Neuronal stem cell (in vitro differentiated cells): ENCODE data around the gene DDB1.

Source experiments
- DNase-seq: peaks from one replicate; pipeline ENCODE4 v3.0.0-alpha.2; 2013; ENCODE audit warnings: low spot score
- H2AFZ ChIP-seq: one replicate; pipeline ENCODE4 v1.6.1; 2013; ENCODE audit warnings: mild to moderate bottlenecking, low read length, inconsistent platforms
- H2AK5ac ChIP-seq: 2 replicates; pipeline ENCODE4 v1.6.1; 2013; ENCODE audit warnings: low read depth, mild to moderate bottlenecking, inconsistent platforms, low read length, moderate library complexity, mixed read lengths
- H2BK120ac ChIP-seq: 2 replicates; pipeline ENCODE4 v1.6.1; 2013; ENCODE audit warnings: low read depth, mild to moderate bottlenecking, inconsistent platforms, low read length, moderate library complexity, mixed read lengths
- H2BK12ac ChIP-seq: one replicate; pipeline ENCODE4 v1.6.1; 2013; ENCODE audit warnings: low read length, inconsistent platforms
- H2BK15ac ChIP-seq: 2 replicates; pipeline ENCODE4 v1.6.1; 2013; ENCODE audit warnings: mild to moderate bottlenecking, low read length, inconsistent platforms, mixed read lengths
- H2BK5ac ChIP-seq: one replicate; pipeline ENCODE4 v1.6.1; 2013; ENCODE audit warnings: inconsistent platforms, mild to moderate bottlenecking, low read length, moderate library complexity
- H3K14ac ChIP-seq: one replicate; pipeline ENCODE4 v1.6.1; 2013; ENCODE audit warnings: low read length, inconsistent platforms
- H3K18ac ChIP-seq: 2 replicates; pipeline ENCODE4 v1.6.1; 2013; ENCODE audit warnings: low read length, inconsistent platforms
- H3K23ac ChIP-seq: 2 replicates; pipeline ENCODE4 v1.6.1; 2013; ENCODE audit warnings: low read depth, mild to moderate bottlenecking, mixed read lengths, low read length, inconsistent platforms; ENCODE audit not compliant: poor library complexity
- H3K27ac ChIP-seq: replicated peaks from 3 replicates; pipeline ENCODE4 v1.5.1; 2013; ENCODE audit warnings: low read length, inconsistent platforms
- H3K27me3 ChIP-seq, 3 experiments: 2 replicates each; pipeline ENCODE4 v1.6.1; 2013; ENCODE audit warnings: low read length in 3 of 3, mild to moderate bottlenecking in 2 of 3, inconsistent platforms in 1 of 3, low read depth in 1 of 3, mixed read lengths in 1 of 3, moderate library complexity in 1 of 3; ENCODE audit not compliant: control insufficient read depth in 3 of 3, insufficient read depth in 3 of 3
- H3K36me3 ChIP-seq, 2 donors: replicated peaks in 1 of 2; 2 replicates each; pipeline ENCODE4 v1.6.1; 2013; ENCODE audit warnings: low read length in 2 of 2; ENCODE audit not compliant: control insufficient read depth in 2 of 2, insufficient read depth in 2 of 2
- H3K4ac ChIP-seq: 2 replicates; pipeline ENCODE4 v1.6.1; 2013; ENCODE audit warnings: inconsistent platforms, mild to moderate bottlenecking, low read length, moderate library complexity
- H3K4me1 ChIP-seq, 2 donors: 1 replicate in 1 of 2; 2 replicates in 1 of 2; pipeline ENCODE4 v1.6.1; 2013; ENCODE audit warnings: low read length in 2 of 2, low read depth in 1 of 2; ENCODE audit not compliant: control insufficient read depth in 2 of 2, insufficient read depth in 1 of 2
- H3K4me2 ChIP-seq: one replicate; pipeline ENCODE4 v1.6.1; 2013; ENCODE audit warnings: mild to moderate bottlenecking, low read length, inconsistent platforms; ENCODE audit not compliant: insufficient read depth, poor library complexity, severe bottlenecking
- H3K4me3 ChIP-seq, 2 donors: 2 replicates each; pipeline ENCODE4 v1.5.1; 2013; ENCODE audit warnings: low read length in 2 of 2, mild to moderate bottlenecking in 2 of 2, inconsistent platforms in 1 of 2, moderate library complexity in 1 of 2
- H3K79me1 ChIP-seq: one replicate; pipeline ENCODE4 v1.6.1; 2013; ENCODE audit warnings: low read depth, mild to moderate bottlenecking, inconsistent platforms, low read length, moderate library complexity
- H3K9ac ChIP-seq: one replicate; pipeline ENCODE4 v1.6.1; 2013; ENCODE audit warnings: mild to moderate bottlenecking, low read depth, low read length, inconsistent platforms; ENCODE audit not compliant: poor library complexity
- H3K9me3 ChIP-seq, 2 donors: replicated peaks in 1 of 2; 2 replicates each; pipeline versions ENCODE3 to v1.6.1; 2013; ENCODE audit warnings: low read length in 2 of 2, mild to moderate bottlenecking in 2 of 2, inconsistent platforms in 1 of 2, low read depth in 1 of 2, mixed read lengths in 1 of 2, moderate library complexity in 1 of 2; ENCODE audit not compliant: control insufficient read depth in 2 of 2, insufficient read depth in 1 of 2
- H4K8ac ChIP-seq: one replicate; pipeline ENCODE4 v1.6.1; 2013; ENCODE audit warnings: low read depth, mild to moderate bottlenecking, inconsistent platforms, low read length, moderate library complexity
- H4K91ac ChIP-seq: one replicate; pipeline ENCODE4 v1.6.1; 2013; ENCODE audit warnings: low read length, low read depth, mild to moderate bottlenecking, inconsistent platforms; ENCODE audit not compliant: poor library complexity
- WGBS, 2 donors: extraction: QIAGEN DNeasy Blood & Tissue Kit; methylation state at CpG; one replicate each; pipeline ENCODE4 v1.1.7; 2013; ENCODE audit warnings: missing lambda C conversion rate in 2 of 2, mixed read lengths in 1 of 2; ENCODE audit not compliant: insufficient read length in 2 of 2, insufficient replicate concordance in 1 of 2; ENCODE audit errors: extremely low coverage in 2 of 2; 5-methylcytosine and 5-hydroxymethylcytosine counted together

DDB1 gene

GRCh38 chr11:61287338-61287977 lies 45.4 kb downstream of the DDB1 start:
- H3K27ac ChIP-seq: no peak overlapping the region
- no CpG with 5 or more reads among the region's 14 CpGs for WGBS, 2 donors
- peaks cover 5 to 31% of the 10 kb centered on the region in 2 donors for H3K36me3 ChIP-seq
- H3K4ac ChIP-seq: no peak overlapping the region
- no peak overlapping the region for H3K9ac ChIP-seq
- peaks cover 0 to 2% of the 10 kb centered on the region in 2 donors for H3K9me3 ChIP-seq
- no peak overlapping the region for H3K4me2 ChIP-seq
- H3K23ac ChIP-seq: no peak overlapping the region
- H4K91ac ChIP-seq: no peak overlapping the region
- H2BK5ac ChIP-seq: no peak overlapping the region
- no peak overlapping the region for H2BK120ac ChIP-seq
- H2AFZ ChIP-seq: no peak overlapping the region
- H4K8ac ChIP-seq: no peak overlapping the region
- no peak overlapping the region for H3K18ac ChIP-seq
- no peak overlapping the region for H2AK5ac ChIP-seq
- H3K4me1 ChIP-seq: peaks cover 0 to under 1% of the 10 kb centered on the region in 2 donors
- peak overlapping the region in 1 of 2 donors; percentile 63 for H3K4me3 ChIP-seq
- no peak overlapping the region for H2BK15ac ChIP-seq
- DNase-seq: no peak
- no peak overlapping the region for H3K14ac ChIP-seq
- no peak overlapping the region for H2BK12ac ChIP-seq
- H3K79me1 ChIP-seq: peaks cover 4% of the 10 kb centered on the region
- no peaks in the 10 kb centered on the region for H3K27me3 ChIP-seq

- Histone ChIP-seq H3K9me3 (peaks cover 0 to 2% of the 10 kb centered on the region in 2 donors), H3K27me3 (no peaks in the 10 kb centered on the region), H3K4ac (no peak overlapping the region), H3K14ac (no peak overlapping the region), H3K4me1 (peaks cover 0 to 3% of the 10 kb centered on the region in 2 donors), H2BK120ac (no peak overlapping the region), H2AK5ac (no peak overlapping the region), H3K4me2 (no peak overlapping the region), H2BK12ac (no peak overlapping the region), H4K8ac (no peak overlapping the region), H3K9ac (no peak overlapping the region), H4K91ac (no peak overlapping the region), H3K4me3 (no peak overlapping the region), H3K23ac (no peak overlapping the region), H3K18ac (no peak overlapping the region), H3K36me3 (peaks cover 5 to 37% of the 10 kb centered on the region in 2 donors), H2AFZ (no peak overlapping the region), H3K79me1 (peaks cover 2% of the 10 kb centered on the region), H2BK15ac (no peak overlapping the region), H3K27ac (no peak overlapping the region), H2BK5ac (no peak overlapping the region)
- no peak for DNase-seq
- whole genome bisulfite sequencing, 2 donors: no CpG with 5 or more reads among the region's 4 CpGs
Measured at GRCh38 chr11:61283613-61284012, 49.3 kb downstream of the DDB1 start.

GRCh38 chr11:61281581-61282250 lies 51.2 kb downstream of the DDB1 start:
- H3K4me3 ChIP-seq: no peak overlapping the region
- no peak overlapping the region for H2AFZ ChIP-seq
- no peak overlapping the region for H3K9ac ChIP-seq
- H3K14ac ChIP-seq: no peak overlapping the region
- no peak overlapping the region for H3K4ac ChIP-seq
- H2BK120ac ChIP-seq: no peak overlapping the region
- no peaks in the 10 kb centered on the region for H3K27me3 ChIP-seq
- no peak overlapping the region for H3K23ac ChIP-seq
- peaks cover 5 to 31% of the 10 kb centered on the region in 2 donors for H3K36me3 ChIP-seq
- H2BK5ac ChIP-seq: no peak overlapping the region
- peak overlapping the region; percentile 24 for H3K18ac ChIP-seq
- H2BK12ac ChIP-seq: no peak overlapping the region
- no peak overlapping the region for H3K27ac ChIP-seq
- WGBS, 2 donors: no CpG with 5 or more reads among the region's 35 CpGs
- DNase-seq: peak; percentile 67
- H3K4me1 ChIP-seq: peaks cover 3 to 6% of the 10 kb centered on the region in 2 donors
- peaks cover 0 to 2% of the 10 kb centered on the region in 2 donors for H3K9me3 ChIP-seq
- H4K91ac ChIP-seq: no peak overlapping the region
- peak overlapping the region; percentile 51 for H3K4me2 ChIP-seq
- H4K8ac ChIP-seq: no peak overlapping the region
- H3K79me1 ChIP-seq: peaks cover 2% of the 10 kb centered on the region
- H2BK15ac ChIP-seq: no peak overlapping the region
- H2AK5ac ChIP-seq: no peak overlapping the region

- no peak overlapping the region for H2AFZ ChIP-seq
- H2BK12ac ChIP-seq: no peak overlapping the region
- H2BK15ac ChIP-seq: no peak overlapping the region
- no peak overlapping the region for H3K4me2 ChIP-seq
- H4K8ac ChIP-seq: no peak overlapping the region
- peaks cover 4 to 28% of the 10 kb centered on the region in 2 donors for H3K36me3 ChIP-seq
- peaks cover 0 to 2% of the 10 kb centered on the region in 2 donors for H3K9me3 ChIP-seq
- 100% methylated on average over 1 of the region's 20 CpGs; no CpG with 5 or more reads in 1 of the 2 donors for WGBS, 2 donors
- H3K9ac ChIP-seq: no peak overlapping the region
- H2AK5ac ChIP-seq: no peak overlapping the region
- no peak overlapping the region for H3K27ac ChIP-seq
- no peak overlapping the region for H3K14ac ChIP-seq
- H4K91ac ChIP-seq: no peak overlapping the region
- peaks cover under 1% of the 10 kb centered on the region for H3K79me1 ChIP-seq
- no peaks in the 10 kb centered on the region for H3K27me3 ChIP-seq
- no peak overlapping the region for H3K4me3 ChIP-seq
- no peak overlapping the region for H2BK120ac ChIP-seq
- no peak overlapping the region for H2BK5ac ChIP-seq
- H3K18ac ChIP-seq: no peak overlapping the region
- no peak overlapping the region for H3K4ac ChIP-seq
- peaks cover 3 to 6% of the 10 kb centered on the region in 2 donors for H3K4me1 ChIP-seq
- H3K23ac ChIP-seq: peak overlapping the region; percentile 23
- no peak for DNase-seq
Measured at GRCh38 chr11:61280883-61281580, 51.9 kb downstream of the DDB1 start.
